ENCODE results near the gene FICD.

DNA sequence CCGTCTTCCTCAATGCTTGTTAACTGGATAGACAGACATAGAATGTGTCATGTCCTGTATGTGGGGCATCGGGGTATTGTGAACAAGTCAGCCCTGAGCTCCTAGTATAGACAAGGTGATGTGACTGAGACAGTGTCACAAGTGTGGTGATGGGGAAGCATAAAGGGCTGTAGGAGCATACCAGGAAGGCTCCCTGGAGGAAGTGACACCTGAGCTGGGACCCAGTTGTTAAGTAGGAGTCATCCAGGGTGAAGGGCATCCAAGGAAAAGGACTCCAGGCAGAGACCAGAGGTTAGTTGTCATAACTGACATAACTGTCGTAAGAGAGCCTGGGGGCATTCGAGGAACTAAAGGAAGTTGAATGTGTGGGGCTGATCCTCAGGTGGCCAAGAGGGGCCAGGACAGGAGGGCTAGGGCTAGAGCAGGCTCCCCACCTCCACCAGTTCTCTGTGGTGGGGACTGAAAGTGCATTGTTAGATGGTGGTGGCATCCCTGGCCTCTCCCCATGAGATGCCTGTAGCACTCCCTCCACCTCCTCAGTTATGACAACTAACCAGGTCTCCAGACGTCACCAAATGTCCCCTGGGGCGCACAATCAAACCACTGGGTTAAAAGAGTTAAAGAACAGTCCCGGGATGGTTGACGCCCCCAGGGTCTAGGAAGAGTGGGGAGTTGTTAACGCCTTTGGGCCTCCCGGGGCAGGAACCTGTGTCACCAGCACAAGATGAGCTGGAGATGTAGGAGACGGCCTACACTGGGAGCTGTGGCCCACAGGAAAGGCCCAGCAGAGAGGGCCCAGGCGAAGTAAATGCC, 2.4 kb downstream of the FICD start:
- TF ChIP-seq CTCF (IDR thresholded peaks at IDR 0.05) (no peak), POLR2A (IDR thresholded peaks at IDR 0.05) (no peak)
